Vagina (tissue), 2 donors: ENCODE results near the gene GJD2. TPM values are rescaled to one million over a fixed set of nuclear protein-coding genes. Genes with fewer than 3 reads are reported as not detected.

Source experiments
- DNase-seq, 2 donors: peaks; one replicate each; pipeline ENCODE4 v3.0.0-alpha.2; 2017; ENCODE audit errors: extremely low spot score in 2 of 2
- H3K27ac ChIP-seq: fragments of 200-600 bp; sonication (generic); one replicate; pipeline ENCODE4 v1.5.1; 2019
- H3K27me3 ChIP-seq: fragments of 200-600 bp; sonication (generic); one replicate; pipeline ENCODE4 v1.5.1; 2019
- H3K36me3 ChIP-seq, 2 donors: fragments of 200-600 bp; sonication (generic); one replicate each; pipeline ENCODE4 v1.5.1; 2017 to 2019
- H3K4me1 ChIP-seq: fragments of 200-600 bp; sonication (generic); one replicate; pipeline ENCODE4 v1.5.1; 2019
- H3K4me3 ChIP-seq, 2 donors: fragments of 200-600 bp; sonication (generic); 1 replicate in 1 of 2; 2 replicates in 1 of 2; pipeline ENCODE4 v1.5.1; 2016 to 2019
- H3K9me3 ChIP-seq: fragments of 200-600 bp; sonication (generic); one replicate; pipeline ENCODE4 v1.5.1; 2019
- POLR2A ChIP-seq, 2 donors: fragments of 450-650 bp; IDR thresholded peaks; one replicate each; pipeline ENCODE4 v1.6.1; 2017; ENCODE audit warnings: antibody characterized with exemption in 2 of 2, mild to moderate bottlenecking in 2 of 2, moderate library complexity in 2 of 2
- POLR2AphosphoS5 ChIP-seq, 2 donors: sonication (generic); formaldehyde crosslinking; IDR thresholded peaks; one replicate each; pipeline ENCODE4 v1.9.0; 2017; ENCODE audit warnings: antibody characterized with exemption in 2 of 2, mild to moderate bottlenecking in 2 of 2, low read depth in 1 of 2; ENCODE audit not compliant: insufficient read depth in 1 of 2
- intact Hi-C: fragments of 100-400 bp; cut with DNase I; formaldehyde crosslinking; loops from one replicate; pipeline ENCODE4 v1.15.1; 2023
- total RNA-seq: library from RNA; depleted of rRNA; stranded (reverse); fragments of >200 nt; gene quantifications from one replicate; pipeline ENCODE4 v1.2.3, GENCODE V29; 2016
- TF ChIP-seq, protein P1 (sequence below), 3 experiments: fragments of 450-650 bp in 2 of 3; fragments of 200-600 bp in 1 of 3; sonication (generic) in 1 of 3; IDR thresholded peaks; one replicate each; pipeline ENCODE4 v1.5.1; 2017 to 2019; ENCODE audit warnings: antibody characterized with exemption in 3 of 3, mild to moderate bottlenecking in 2 of 3, moderate library complexity in 2 of 3

Gene GJD2
- total RNA-seq, 1 donor from 2014 or later: not detected

DNA sequence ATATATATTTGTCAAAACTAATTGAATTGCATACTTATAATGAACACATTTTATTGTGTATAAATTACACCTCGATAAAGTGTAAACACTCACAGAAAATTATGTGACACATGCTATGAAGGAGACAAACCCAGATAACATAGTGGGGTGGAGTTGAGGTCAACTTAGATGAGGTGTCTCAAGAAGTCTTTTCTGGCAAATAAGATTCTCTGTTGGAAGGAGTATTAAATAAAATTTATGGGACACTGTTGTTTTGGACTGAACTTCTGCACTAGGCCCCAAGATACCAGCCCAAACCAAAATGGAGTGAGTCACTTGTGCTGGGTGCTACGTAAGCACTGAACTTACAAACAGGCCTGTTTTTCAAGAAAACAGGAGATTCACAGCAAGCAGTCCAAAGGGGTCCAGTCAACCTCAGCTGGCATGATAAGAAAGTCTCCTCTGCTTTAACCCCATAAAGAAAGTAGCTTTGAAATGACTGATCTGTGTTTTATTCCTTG is 21.9 kb upstream of the GJD2 start:
- DNase-seq: no peak

DNA sequence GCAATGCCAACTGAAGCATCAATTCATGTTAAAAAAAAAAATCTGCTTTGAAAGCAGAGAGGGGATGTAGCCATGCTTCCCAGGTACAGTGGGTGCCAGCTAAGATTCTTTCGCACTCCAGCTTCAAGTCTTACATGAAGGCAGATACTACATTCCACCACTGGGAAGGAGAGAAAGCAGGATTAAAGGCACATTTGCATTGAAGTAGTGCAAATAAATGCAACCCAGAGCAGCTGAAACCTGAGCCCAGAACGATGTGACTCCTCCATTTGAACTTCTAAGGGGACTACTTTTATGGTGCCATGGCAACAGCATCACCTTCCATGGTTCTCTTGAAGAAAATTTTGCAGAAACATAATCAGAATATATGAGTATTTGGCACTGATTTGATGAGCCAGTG is 19.1 kb upstream of the GJD2 start:
- H3K9me3 ChIP-seq: no peaks in the 10 kb centered on the region
- no peaks in the 10 kb centered on the region for H3K27me3 ChIP-seq
- intact Hi-C loops: no loop called here
- H3K36me3 ChIP-seq: no peaks in the 10 kb centered on the region
- no peak overlapping the region for H3K4me3 ChIP-seq
- no peak overlapping the region for H3K27ac ChIP-seq
- no peak for DNase-seq
- TF ChIP-seq POLR2A (IDR thresholded peaks at IDR 0.05): no peak
- TF ChIP-seq, protein P1, sequence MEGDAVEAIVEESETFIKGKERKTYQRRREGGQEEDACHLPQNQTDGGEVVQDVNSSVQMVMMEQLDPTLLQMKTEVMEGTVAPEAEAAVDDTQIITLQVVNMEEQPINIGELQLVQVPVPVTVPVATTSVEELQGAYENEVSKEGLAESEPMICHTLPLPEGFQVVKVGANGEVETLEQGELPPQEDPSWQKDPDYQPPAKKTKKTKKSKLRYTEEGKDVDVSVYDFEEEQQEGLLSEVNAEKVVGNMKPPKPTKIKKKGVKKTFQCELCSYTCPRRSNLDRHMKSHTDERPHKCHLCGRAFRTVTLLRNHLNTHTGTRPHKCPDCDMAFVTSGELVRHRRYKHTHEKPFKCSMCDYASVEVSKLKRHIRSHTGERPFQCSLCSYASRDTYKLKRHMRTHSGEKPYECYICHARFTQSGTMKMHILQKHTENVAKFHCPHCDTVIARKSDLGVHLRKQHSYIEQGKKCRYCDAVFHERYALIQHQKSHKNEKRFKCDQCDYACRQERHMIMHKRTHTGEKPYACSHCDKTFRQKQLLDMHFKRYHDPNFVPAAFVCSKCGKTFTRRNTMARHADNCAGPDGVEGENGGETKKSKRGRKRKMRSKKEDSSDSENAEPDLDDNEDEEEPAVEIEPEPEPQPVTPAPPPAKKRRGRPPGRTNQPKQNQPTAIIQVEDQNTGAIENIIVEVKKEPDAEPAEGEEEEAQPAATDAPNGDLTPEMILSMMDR (IDR thresholded peaks at IDR 0.05): no peak
- TF ChIP-seq POLR2AphosphoS5 (IDR thresholded peaks at IDR 0.05; ENCODE audit: insufficient read depth in 1 of 2, low read depth in 1 of 2): no peak
- H3K4me1 ChIP-seq: no peaks in the 10 kb centered on the region

More for the DNA sequence above, 21.9 kb upstream of the GJD2 start:
- TF ChIP-seq POLR2AphosphoS5 (IDR thresholded peaks at IDR 0.05; ENCODE audit: insufficient read depth in 1 of 2, low read depth in 1 of 2) (no peak), POLR2A (IDR thresholded peaks at IDR 0.05) (no peak)
- TF ChIP-seq, protein P1 (IDR thresholded peaks at IDR 0.05): no peak
- no peak overlapping the region for H3K4me3 ChIP-seq
- H3K9me3 ChIP-seq: no peaks in the 10 kb centered on the region
- H3K36me3 ChIP-seq: no peaks in the 10 kb centered on the region
- no peaks in the 10 kb centered on the region for H3K27me3 ChIP-seq
- no peak overlapping the region for H3K27ac ChIP-seq
- intact Hi-C loops: no loop called here
- no peaks in the 10 kb centered on the region for H3K4me1 ChIP-seq

DNA sequence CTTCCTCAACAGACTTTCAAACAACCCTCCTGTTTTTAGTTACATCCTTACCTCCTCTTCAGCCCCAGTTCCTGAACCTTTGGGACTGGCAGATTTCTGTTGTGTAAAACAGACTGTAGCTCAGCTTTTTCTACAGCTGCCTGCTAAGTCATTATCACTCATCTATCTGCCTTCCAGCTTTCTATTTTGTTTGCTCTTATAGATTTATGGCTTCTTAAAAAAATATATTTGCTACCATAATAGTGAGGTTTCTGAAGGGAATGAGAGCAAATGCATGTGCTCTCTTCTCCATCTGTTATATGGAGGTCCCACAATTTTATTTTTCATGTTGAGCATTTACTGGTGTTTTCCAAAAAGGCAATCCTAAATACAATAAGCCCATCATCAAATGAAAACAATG is 18.2 kb upstream of the GJD2 start:
- TF ChIP-seq POLR2AphosphoS5 (IDR thresholded peaks at IDR 0.05; ENCODE audit: insufficient read depth in 1 of 2, low read depth in 1 of 2): no peak
- TF ChIP-seq, protein P1 (IDR thresholded peaks at IDR 0.05): no peak
- no peak for TF ChIP-seq POLR2A (IDR thresholded peaks at IDR 0.05)
- H3K4me3 ChIP-seq: no peak overlapping the region
- intact Hi-C loops: no loop called here
- H3K27me3 ChIP-seq: no peaks in the 10 kb centered on the region
- H3K36me3 ChIP-seq: no peaks in the 10 kb centered on the region
- H3K27ac ChIP-seq: no peak overlapping the region
- no peak for DNase-seq
- no peaks in the 10 kb centered on the region for H3K4me1 ChIP-seq
- no peaks in the 10 kb centered on the region for H3K9me3 ChIP-seq

DNA sequence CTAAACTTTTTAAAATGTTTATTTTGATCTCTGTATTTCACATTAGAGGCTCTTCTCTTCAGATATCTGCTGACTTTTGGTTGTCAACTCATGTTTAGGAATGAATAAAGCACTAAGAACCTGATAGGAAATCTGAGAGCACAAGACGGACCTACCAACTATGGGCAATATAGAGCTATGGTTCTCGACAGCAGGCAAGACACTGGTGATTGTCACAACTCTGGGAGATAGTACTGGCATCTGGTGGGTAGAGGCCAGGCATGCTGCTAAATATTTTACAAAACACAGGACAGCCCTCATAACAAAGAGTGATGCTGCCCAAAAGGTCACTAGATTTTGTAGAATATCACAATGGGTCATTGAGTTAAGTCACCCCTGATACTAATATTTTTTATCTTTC is 17.5 kb upstream of the GJD2 start:
- intact Hi-C loops: no loop called here
- H3K9me3 ChIP-seq: no peaks in the 10 kb centered on the region
- no peak overlapping the region for H3K27ac ChIP-seq
- H3K27me3 ChIP-seq: no peaks in the 10 kb centered on the region
- no peak overlapping the region for H3K4me3 ChIP-seq
- H3K36me3 ChIP-seq: no peaks in the 10 kb centered on the region
- no peaks in the 10 kb centered on the region for H3K4me1 ChIP-seq
- DNase-seq: no peak
- TF ChIP-seq, protein P1 (IDR thresholded peaks at IDR 0.05): no peak
- TF ChIP-seq POLR2A (IDR thresholded peaks at IDR 0.05) (no peak), POLR2AphosphoS5 (IDR thresholded peaks at IDR 0.05; ENCODE audit: insufficient read depth in 1 of 2, low read depth in 1 of 2) (no peak)

DNA sequence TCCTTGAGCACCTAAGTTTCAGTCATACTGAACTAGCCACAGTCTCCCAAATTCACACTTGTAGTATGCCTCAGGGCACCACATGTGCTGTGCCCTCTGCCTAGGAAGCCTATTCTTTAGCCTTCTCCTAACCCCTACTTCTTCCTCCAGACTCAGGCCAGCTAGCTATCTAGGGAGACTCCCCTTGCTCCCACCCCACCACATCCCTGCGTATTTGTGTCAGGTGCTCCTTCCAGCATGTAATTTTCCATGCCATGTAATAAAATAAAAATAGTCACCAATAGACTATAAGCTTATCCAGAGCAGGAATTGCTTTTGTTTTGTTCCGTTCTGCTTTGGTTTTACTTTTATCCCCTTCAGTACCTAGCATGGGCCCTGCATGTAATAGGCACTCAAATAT is 14.9 kb upstream of the GJD2 start:
- Histone ChIP-seq H3K36me3 (no peaks in the 10 kb centered on the region), H3K9me3 (no peaks in the 10 kb centered on the region), H3K4me1 (no peaks in the 10 kb centered on the region), H3K4me3 (no peak overlapping the region), H3K27ac (no peak overlapping the region), H3K27me3 (no peaks in the 10 kb centered on the region)
- intact Hi-C loops: no loop called here
- no peak for TF ChIP-seq POLR2AphosphoS5 (IDR thresholded peaks at IDR 0.05; ENCODE audit: insufficient read depth in 1 of 2, low read depth in 1 of 2)
- TF ChIP-seq, protein P1 (IDR thresholded peaks at IDR 0.05): no peak
- no peak for DNase-seq
